ENCODE results near the gene MAPRE2. TPM values are rescaled to one million over a fixed set of nuclear protein-coding genes. Genes with fewer than 3 reads are reported as not detected.

The MAPRE2 gene
- polyA plus RNA-seq, 1 donor from 2014 or later: 58.9 TPM

GRCh38 chr18:35087726-35088125 is 46.5 kb downstream of the MAPRE2 start (continued):
- TF ChIP-seq REST (IDR thresholded peaks at IDR 0.05; ENCODE audit: borderline replicate concordance): no peak

- H3K27me3 ChIP-seq (ENCODE audit: insufficient read depth, low read depth, low read length): no peaks in the 10 kb centered on the region
- H3F3A ChIP-seq (ENCODE audit: insufficient read depth, low read length, poor library complexity, severe bottlenecking): no peaks in the 10 kb centered on the region
- no peak overlapping the region for H3K9ac ChIP-seq (ENCODE audit: low read length)
- TF ChIP-seq MXI1 (conservative IDR thresholded peaks at IDR 0.05; ENCODE audit: poor library complexity, severe bottlenecking) (no peak), RAD21 (conservative IDR thresholded peaks at IDR 0.05) (no peak), TAF1 (IDR thresholded peaks at IDR 0.05; ENCODE audit: low read depth) (no peak), EP300 (conservative IDR thresholded peaks at IDR 0.05; ENCODE audit: poor library complexity, severe bottlenecking) (no peak), POLR2AphosphoS5 (IDR thresholded peaks at IDR 0.05) (no peak), CTCF (IDR thresholded peaks at IDR 0.05; ENCODE audit: poor library complexity, severe bottlenecking) (no peak), EZH2 (IDR thresholded peaks at IDR 0.05; ENCODE audit: borderline replicate concordance, insufficient read depth, low read length, poor library complexity, severe bottlenecking) (no peak), REST (IDR thresholded peaks at IDR 0.05; ENCODE audit: borderline replicate concordance) (no peak), SMC3 (conservative IDR thresholded peaks at IDR 0.05; ENCODE audit: poor library complexity) (no peak)
- no peaks in the 10 kb centered on the region for H3K9me2 ChIP-seq (ENCODE audit: insufficient read depth, low read length)
- H3K36me3 ChIP-seq (ENCODE audit: insufficient read depth, low read length): peaks cover 3% of the 10 kb centered on the region
- H3K9me3 ChIP-seq (ENCODE audit: low read length): no peaks in the 10 kb centered on the region
- H3K4me3 ChIP-seq (ENCODE audit: low read length): no peak overlapping the region
- H4K20me1 ChIP-seq (ENCODE audit: insufficient read depth): peaks cover 4% of the 10 kb centered on the region
- no peaks in the 10 kb centered on the region for H3K79me2 ChIP-seq (replicated peaks; ENCODE audit: insufficient read depth, low read length)
- H3K4me2 ChIP-seq (ENCODE audit: low read length): no peak overlapping the region
- no peak overlapping the region for H3K27ac ChIP-seq (ENCODE audit: low read length)
- H2AFZ ChIP-seq (ENCODE audit: low read depth, low read length): no peak overlapping the region
Observed at GRCh38 chr18:35088921-35089320, 47.7 kb downstream of the MAPRE2 start.
